HG03045 (cell line): Measurements from ENCODE around the gene TOLLIP.
"Not testable (repeated sequence)": the region's sequence is repeated elsewhere in the genome, so short reads cannot be mapped to it uniquely, and the experiment has no call there.

Experiments
- ATAC-seq: cut with Tn5 transposase; IDR thresholded peaks from one replicate; pipeline ENCODE4 v1.9.1; 2021; ENCODE audit warnings: mild to moderate bottlenecking, moderate library complexity; ENCODE audit not compliant: unreplicated experiment

Gene TOLLIP

GRCh38 chr11:1266976-1267375 lies 42.5 kb downstream of the TOLLIP start:
- not testable (repeated sequence) for ATAC-seq

- not testable (repeated sequence) for ATAC-seq
Measured at GRCh38 chr11:1265480-1265879, 44.0 kb downstream of the TOLLIP start.

GRCh38 chr11:1264444-1264843 lies 45.0 kb downstream of the TOLLIP start:
- not testable (repeated sequence) for ATAC-seq

- ATAC-seq: no peak
Measured at GRCh38 chr11:1263010-1263409, 46.4 kb downstream of the TOLLIP start.

GRCh38 chr11:1262172-1263006 lies 47.0 kb downstream of the TOLLIP start:
- no peak for ATAC-seq

- ATAC-seq: no peak
Measured at GRCh38 chr11:1261241-1262071, 48.0 kb downstream of the TOLLIP start.

GRCh38 chr11:1260620-1261019 lies 48.8 kb downstream of the TOLLIP start:
- ATAC-seq: no peak

GRCh38 chr11:1260023-1260501 lies 49.4 kb downstream of the TOLLIP start:
- no peak for ATAC-seq

GRCh38 chr11:1259561-1259960 lies 49.9 kb downstream of the TOLLIP start:
- ATAC-seq: no peak

- no peak for ATAC-seq
Measured at GRCh38 chr11:1259076-1259461, 50.4 kb downstream of the TOLLIP start.

GRCh38 chr11:1258401-1259075 lies 50.9 kb downstream of the TOLLIP start:
- no peak for ATAC-seq

GRCh38 chr11:1257916-1258315 lies 51.5 kb downstream of the TOLLIP start:
- ATAC-seq: no peak

- ATAC-seq: no peak
Measured at GRCh38 chr11:1257366-1257765, 52.1 kb downstream of the TOLLIP start.

- no peak for ATAC-seq
Measured at GRCh38 chr11:1256257-1257045, 53.0 kb downstream of the TOLLIP start.

GRCh38 chr11:1255151-1255550 lies 54.3 kb downstream of the TOLLIP start:
- ATAC-seq: no peak

GRCh38 chr11:1254733-1255132 lies 54.7 kb downstream of the TOLLIP start:
- ATAC-seq: no peak

GRCh38 chr11:1254086-1254648 lies 55.3 kb downstream of the TOLLIP start:
- no peak for ATAC-seq

GRCh38 chr11:1253103-1253485 lies 56.3 kb downstream of the TOLLIP start:
- ATAC-seq: no peak

GRCh38 chr11:1252371-1253102 lies 56.9 kb downstream of the TOLLIP start:
- no peak for ATAC-seq
